ENCODE data around the gene TNFRSF1B. TPM values are rescaled to one million over a fixed set of nuclear protein-coding genes. Genes with fewer than 3 reads are reported as not detected.

Gene TNFRSF1B
- total RNA-seq, 4 donors from 2014 or later, result 27.4 to 62.1 (median 43.5) TPM

GRCh38 chr1:12204754-12205658, 38.2 kb downstream of the TNFRSF1B start:
- Histone ChIP-seq H3K27ac (peak overlapping the region in 2 of 4 donors; percentile 9 to 40), H3K27me3 (no peaks in the 10 kb centered on the region), H3K9me3 (no peaks in the 10 kb centered on the region), H3K4me1 (peaks cover 0 to 18% (median 9%) of the 10 kb centered on the region in 4 donors), H3K4me3 (no peak overlapping the region), H3K36me3 (peaks cover 0 to 57% (median 15%) of the 10 kb centered on the region in 3 donors)
- WGBS, 2 donors, result 80 to 82% methylated on average over 7 of the region's 7 CpGs
- no peak for DNase-seq (ENCODE audit: low spot score in 2 of 2)
- no peak for TF ChIP-seq EP300 (IDR thresholded peaks at IDR 0.05)
- no peak for TF ChIP-seq CTCF (IDR thresholded peaks at IDR 0.05)

DNA sequence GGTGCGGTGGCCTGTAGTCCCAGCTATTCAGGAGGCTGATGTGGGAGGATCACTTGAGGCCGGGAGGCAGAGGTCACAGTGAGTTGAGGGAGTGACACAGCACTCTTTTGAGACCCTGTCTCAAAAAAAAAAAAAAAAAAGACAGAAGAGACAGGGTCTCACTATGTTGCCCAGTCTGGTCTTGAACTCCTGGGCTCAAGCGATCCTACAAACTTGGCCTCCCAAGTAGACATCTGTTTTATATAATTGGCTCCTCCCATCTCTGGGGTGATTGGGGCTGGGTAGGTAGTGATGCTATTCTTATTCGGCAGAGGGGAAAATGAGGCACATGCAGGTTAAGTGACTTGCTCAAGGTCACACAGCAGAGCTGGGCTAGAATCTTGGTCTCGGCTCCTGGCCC, 39.4 kb downstream of the TNFRSF1B start:
- TF ChIP-seq EP300 (IDR thresholded peaks at IDR 0.05), result no peak
- TF ChIP-seq CTCF (IDR thresholded peaks at IDR 0.05), result no peak
- TF ChIP-seq POLR2A (IDR thresholded peaks at IDR 0.05), result no peak
- Histone ChIP-seq H3K9me3 (no peaks in the 10 kb centered on the region), H3K27ac (no peak overlapping the region), H3K4me1 (peaks cover 0 to 21% (median 9%) of the 10 kb centered on the region in 4 donors), H3K27me3 (no peaks in the 10 kb centered on the region), H3K4me3 (no peak overlapping the region), H3K36me3 (peaks cover 0 to 48% (median 15%) of the 10 kb centered on the region in 3 donors)
- 71 to 78% methylated on average over 5 of the region's 5 CpGs for WGBS, 2 donors
- DNase-seq (ENCODE audit: low spot score in 2 of 2), result no peak

DNA sequence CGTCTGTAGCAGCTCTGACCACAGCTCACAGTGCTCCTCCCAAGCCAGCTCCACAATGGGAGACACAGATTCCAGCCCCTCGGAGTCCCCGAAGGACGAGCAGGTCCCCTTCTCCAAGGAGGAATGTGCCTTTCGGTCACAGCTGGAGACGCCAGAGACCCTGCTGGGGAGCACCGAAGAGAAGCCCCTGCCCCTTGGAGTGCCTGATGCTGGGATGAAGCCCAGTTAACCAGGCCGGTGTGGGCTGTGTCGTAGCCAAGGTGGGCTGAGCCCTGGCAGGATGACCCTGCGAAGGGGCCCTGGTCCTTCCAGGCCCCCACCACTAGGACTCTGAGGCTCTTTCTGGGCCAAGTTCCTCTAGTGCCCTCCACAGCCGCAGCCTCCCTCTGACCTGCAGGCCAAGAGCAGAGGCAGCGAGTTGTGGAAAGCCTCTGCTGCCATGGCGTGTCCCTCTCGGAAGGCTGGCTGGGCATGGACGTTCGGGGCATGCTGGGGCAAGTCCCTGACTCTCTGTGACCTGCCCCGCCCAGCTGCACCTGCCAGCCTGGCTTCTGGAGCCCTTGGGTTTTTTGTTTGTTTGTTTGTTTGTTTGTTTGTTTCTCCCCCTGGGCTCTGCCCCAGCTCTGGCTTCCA, 40.1 kb downstream of the TNFRSF1B start:
- Histone ChIP-seq H3K36me3 (peaks cover 0 to 41% (median 15%) of the 10 kb centered on the region in 3 donors), H3K27me3 (no peaks in the 10 kb centered on the region), H3K27ac (no peak overlapping the region), H3K4me3 (no peak overlapping the region), H3K4me1 (peaks cover 0 to 21% (median 9%) of the 10 kb centered on the region in 4 donors), H3K9me3 (no peaks in the 10 kb centered on the region)
- TF ChIP-seq CTCF (IDR thresholded peaks at IDR 0.05) (no peak), POLR2A (IDR thresholded peaks at IDR 0.05) (no peak), EP300 (IDR thresholded peaks at IDR 0.05) (no peak)
- 74 to 75% methylated on average over 11 to 15 of the region's 17 CpGs for WGBS, 2 donors
- DNase-seq (ENCODE audit: low spot score in 2 of 2), result no peak

DNA sequence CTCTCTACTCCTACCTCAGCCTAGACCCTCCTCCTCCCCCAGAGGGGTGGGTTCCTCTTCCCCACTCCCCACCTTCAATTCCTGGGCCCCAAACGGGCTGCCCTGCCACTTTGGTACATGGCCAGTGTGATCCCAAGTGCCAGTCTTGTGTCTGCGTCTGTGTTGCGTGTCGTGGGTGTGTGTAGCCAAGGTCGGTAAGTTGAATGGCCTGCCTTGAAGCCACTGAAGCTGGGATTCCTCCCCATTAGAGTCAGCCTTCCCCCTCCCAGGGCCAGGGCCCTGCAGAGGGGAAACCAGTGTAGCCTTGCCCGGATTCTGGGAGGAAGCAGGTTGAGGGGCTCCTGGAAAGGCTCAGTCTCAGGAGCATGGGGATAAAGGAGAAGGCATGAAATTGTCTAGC, 41.5 kb downstream of the TNFRSF1B start:
- no peak for TF ChIP-seq EP300 (IDR thresholded peaks at IDR 0.05)
- TF ChIP-seq POLR2A (IDR thresholded peaks at IDR 0.05), result no peak
- TF ChIP-seq CTCF (IDR thresholded peaks at IDR 0.05), result no peak
- WGBS, 2 donors, result 51 to 56% methylated on average over 6 of the region's 6 CpGs
- Histone ChIP-seq H3K4me3 (no peak overlapping the region), H3K4me1 (peaks cover 0 to 21% (median 9%) of the 10 kb centered on the region in 4 donors), H3K9me3 (no peaks in the 10 kb centered on the region), H3K27me3 (no peaks in the 10 kb centered on the region), H3K27ac (peak overlapping the region in 3 of 4 donors; percentile 27 to 70 (median 57)), H3K36me3 (peaks cover 0 to 28% (median 15%) of the 10 kb centered on the region in 3 donors)
- no peak for DNase-seq (ENCODE audit: low spot score in 2 of 2)

All from tibial nerve (tissue), 4 donors.